ENCODE results near the gene CHURC1. TPM values are rescaled to one million over a fixed set of nuclear protein-coding genes. Genes with fewer than 3 reads are reported as not detected.

The CHURC1 gene
- total and polyA plus RNA-seq, 2 of the 13 experiments (the other 11 are each of a cell fraction or from before 2014, with no cell fraction given) = 41.1 to 74.4 TPM

DNA sequence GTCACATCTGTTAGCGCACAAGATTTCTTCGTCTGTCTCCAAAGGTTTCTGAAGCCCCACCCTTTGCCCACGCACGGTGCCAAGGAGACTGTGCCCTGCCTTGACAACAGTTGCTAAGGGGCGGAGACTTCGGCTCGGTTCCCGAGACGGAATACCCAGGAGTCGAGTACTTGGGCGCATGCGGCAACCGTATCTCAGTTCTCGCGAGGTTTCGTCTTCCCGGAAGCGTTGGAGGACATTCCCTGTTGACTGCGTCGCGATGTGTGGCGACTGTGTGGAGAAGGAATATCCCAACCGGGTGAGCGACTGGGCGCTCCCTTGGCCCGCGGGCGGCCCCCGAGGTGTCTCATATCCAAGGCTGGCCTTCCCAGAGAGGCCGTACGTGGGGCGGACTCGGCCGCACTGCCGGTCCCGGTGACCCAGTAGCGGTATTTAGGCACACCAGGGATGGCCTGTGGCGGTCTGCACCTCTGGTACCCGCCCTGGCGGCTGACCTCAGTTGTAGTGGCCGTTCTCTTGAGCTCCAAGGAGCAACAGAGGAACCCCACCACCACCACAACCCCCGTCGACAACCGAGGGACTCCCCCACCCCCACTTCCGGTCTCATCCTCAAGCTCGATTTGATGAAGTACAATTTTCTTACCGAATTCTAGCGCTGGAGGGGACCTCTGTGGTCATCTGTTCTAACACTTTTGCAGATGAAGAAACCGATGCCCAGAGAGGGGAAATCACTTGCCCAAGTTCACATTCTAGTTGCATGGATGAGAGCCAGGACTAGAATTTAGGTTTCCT lies at the start of gene CHURC1 (continued):
- TF ChIP-seq, protein P1, sequence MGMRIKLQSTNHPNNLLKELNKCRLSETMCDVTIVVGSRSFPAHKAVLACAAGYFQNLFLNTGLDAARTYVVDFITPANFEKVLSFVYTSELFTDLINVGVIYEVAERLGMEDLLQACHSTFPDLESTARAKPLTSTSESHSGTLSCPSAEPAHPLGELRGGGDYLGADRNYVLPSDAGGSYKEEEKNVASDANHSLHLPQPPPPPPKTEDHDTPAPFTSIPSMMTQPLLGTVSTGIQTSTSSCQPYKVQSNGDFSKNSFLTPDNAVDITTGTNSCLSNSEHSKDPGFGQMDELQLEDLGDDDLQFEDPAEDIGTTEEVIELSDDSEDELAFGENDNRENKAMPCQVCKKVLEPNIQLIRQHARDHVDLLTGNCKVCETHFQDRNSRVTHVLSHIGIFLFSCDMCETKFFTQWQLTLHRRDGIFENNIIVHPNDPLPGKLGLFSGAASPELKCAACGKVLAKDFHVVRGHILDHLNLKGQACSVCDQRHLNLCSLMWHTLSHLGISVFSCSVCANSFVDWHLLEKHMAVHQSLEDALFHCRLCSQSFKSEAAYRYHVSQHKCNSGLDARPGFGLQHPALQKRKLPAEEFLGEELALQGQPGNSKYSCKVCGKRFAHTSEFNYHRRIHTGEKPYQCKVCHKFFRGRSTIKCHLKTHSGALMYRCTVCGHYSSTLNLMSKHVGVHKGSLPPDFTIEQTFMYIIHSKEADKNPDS (CRISPR knock-in tag; IDR thresholded peaks at IDR 0.05) = no peak
- TF ChIP-seq BRD4 (CRISPR knock-in tag; IDR thresholded peaks at IDR 0.05) (peak; percentile 29; the same call in 1 of the 2 replicates), ETV5 (CRISPR knock-in tag; IDR thresholded peaks at IDR 0.05; ENCODE audit: borderline replicate concordance) (no peak; the same call in 1 of the 2 replicates), SMAD1 (CRISPR knock-in tag; IDR thresholded peaks at IDR 0.05; ENCODE audit: borderline replicate concordance, low read depth) (no peak), SATB2 (CRISPR knock-in tag; IDR thresholded peaks at IDR 0.05) (no peak), ZNF580 (CRISPR knock-in tag; IDR thresholded peaks at IDR 0.05; ENCODE audit: borderline replicate concordance, low read depth) (no peak), ZNF557 (CRISPR knock-in tag; IDR thresholded peaks at IDR 0.05) (no peak), SMARCE1 (IDR thresholded peaks at IDR 0.05; ENCODE audit: borderline replicate concordance) (no peak), ZNF543 (CRISPR knock-in tag; IDR thresholded peaks at IDR 0.05) (peak; percentile 76; the same call in 1 of the 2 replicates), SMC3 (IDR thresholded peaks at IDR 0.05; ENCODE audit: low read length) (no peak), SOX13 (IDR thresholded peaks at IDR 0.05) (no peak), SOX13 (CRISPR knock-in tag; conservative IDR thresholded peaks at IDR 0.05 in 1 of 2, IDR thresholded peaks at IDR 0.05 in 1 of 2) (peak in 1 of 2 experiments; percentile 21; a peak in 1 of 4 replicates), ZFP62 (CRISPR knock-in tag; IDR thresholded peaks at IDR 0.05) (no peak), ZNF441 (CRISPR knock-in tag; IDR thresholded peaks at IDR 0.05; ENCODE audit: borderline replicate concordance) (no peak), SSRP1 (CRISPR knock-in tag; IDR thresholded peaks at IDR 0.05) (no peak), KLF16 (CRISPR knock-in tag; IDR thresholded peaks at IDR 0.05) (no peak), HOXA5 (CRISPR knock-in tag; IDR thresholded peaks at IDR 0.05) (no peak), MAFG (CRISPR knock-in tag; IDR thresholded peaks at IDR 0.05) (no peak), ZNF317 (CRISPR knock-in tag; IDR thresholded peaks at IDR 0.05) (peak; percentile 48), HOXA7 (CRISPR knock-in tag; IDR thresholded peaks at IDR 0.05) (no peak), ZNF496 (CRISPR knock-in tag; IDR thresholded peaks at IDR 0.05; ENCODE audit: insufficient replicate concordance) (no peak), MTA1 (CRISPR knock-in tag; IDR thresholded peaks at IDR 0.05; ENCODE audit: borderline replicate concordance) (0 out of 2 replicates have a peak, but pooled peaks have one; percentile 65)
- TF ChIP-seq, protein P2, sequence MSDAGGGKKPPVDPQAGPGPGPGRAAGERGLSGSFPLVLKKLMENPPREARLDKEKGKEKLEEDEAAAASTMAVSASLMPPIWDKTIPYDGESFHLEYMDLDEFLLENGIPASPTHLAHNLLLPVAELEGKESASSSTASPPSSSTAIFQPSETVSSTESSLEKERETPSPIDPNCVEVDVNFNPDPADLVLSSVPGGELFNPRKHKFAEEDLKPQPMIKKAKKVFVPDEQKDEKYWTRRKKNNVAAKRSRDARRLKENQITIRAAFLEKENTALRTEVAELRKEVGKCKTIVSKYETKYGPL (CRISPR knock-in tag; IDR thresholded peaks at IDR 0.05) = no peak
- TF ChIP-seq, protein P3, sequence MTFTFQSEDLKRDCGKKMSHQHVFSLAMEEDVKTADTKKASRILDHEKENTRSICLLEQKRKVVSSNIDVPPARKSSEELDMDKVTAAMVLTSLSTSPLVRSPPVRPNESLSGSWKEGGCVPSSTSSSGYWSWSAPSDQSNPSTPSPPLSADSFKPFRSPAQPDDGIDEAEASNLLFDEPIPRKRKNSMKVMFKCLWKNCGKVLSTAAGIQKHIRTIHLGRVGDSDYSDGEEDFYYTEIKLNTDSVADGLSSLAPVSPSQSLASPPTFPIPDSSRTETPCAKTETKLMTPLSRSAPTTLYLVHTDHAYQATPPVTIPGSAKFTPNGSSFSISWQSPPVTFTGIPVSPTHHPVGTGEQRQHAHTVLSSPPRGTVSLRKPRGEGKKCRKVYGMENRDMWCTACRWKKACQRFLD (CRISPR knock-in tag; IDR thresholded peaks at IDR 0.05; ENCODE audit: borderline replicate concordance) = no peak
- TF ChIP-seq, protein P4, sequence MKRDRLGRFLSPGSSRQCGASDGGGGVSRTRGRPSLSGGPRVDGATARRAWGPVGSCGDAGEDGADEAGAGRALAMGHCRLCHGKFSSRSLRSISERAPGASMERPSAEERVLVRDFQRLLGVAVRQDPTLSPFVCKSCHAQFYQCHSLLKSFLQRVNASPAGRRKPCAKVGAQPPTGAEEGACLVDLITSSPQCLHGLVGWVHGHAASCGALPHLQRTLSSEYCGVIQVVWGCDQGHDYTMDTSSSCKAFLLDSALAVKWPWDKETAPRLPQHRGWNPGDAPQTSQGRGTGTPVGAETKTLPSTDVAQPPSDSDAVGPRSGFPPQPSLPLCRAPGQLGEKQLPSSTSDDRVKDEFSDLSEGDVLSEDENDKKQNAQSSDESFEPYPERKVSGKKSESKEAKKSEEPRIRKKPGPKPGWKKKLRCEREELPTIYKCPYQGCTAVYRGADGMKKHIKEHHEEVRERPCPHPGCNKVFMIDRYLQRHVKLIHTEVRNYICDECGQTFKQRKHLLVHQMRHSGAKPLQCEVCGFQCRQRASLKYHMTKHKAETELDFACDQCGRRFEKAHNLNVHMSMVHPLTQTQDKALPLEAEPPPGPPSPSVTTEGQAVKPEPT (CRISPR knock-in tag; IDR thresholded peaks at IDR 0.05; ENCODE audit: low read depth) = no peak
